GM18519 (cell line): ENCODE results near the gene EIF3K.
"Not testable (repeated sequence)": the region's sequence is repeated elsewhere in the genome, so short reads cannot be mapped to it uniquely, and the experiment has no call there.

Experiments
- ATAC-seq: cut with Tn5 transposase; IDR thresholded peaks from one replicate; pipeline ENCODE4 v1.9.1; 2021; ENCODE audit warnings: mild to moderate bottlenecking, moderate library complexity; ENCODE audit not compliant: unreplicated experiment, low FRiP score

Gene EIF3K, protein sequence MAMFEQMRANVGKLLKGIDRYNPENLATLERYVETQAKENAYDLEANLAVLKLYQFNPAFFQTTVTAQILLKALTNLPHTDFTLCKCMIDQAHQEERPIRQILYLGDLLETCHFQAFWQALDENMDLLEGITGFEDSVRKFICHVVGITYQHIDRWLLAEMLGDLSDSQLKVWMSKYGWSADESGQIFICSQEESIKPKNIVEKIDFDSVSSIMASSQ

DNA sequence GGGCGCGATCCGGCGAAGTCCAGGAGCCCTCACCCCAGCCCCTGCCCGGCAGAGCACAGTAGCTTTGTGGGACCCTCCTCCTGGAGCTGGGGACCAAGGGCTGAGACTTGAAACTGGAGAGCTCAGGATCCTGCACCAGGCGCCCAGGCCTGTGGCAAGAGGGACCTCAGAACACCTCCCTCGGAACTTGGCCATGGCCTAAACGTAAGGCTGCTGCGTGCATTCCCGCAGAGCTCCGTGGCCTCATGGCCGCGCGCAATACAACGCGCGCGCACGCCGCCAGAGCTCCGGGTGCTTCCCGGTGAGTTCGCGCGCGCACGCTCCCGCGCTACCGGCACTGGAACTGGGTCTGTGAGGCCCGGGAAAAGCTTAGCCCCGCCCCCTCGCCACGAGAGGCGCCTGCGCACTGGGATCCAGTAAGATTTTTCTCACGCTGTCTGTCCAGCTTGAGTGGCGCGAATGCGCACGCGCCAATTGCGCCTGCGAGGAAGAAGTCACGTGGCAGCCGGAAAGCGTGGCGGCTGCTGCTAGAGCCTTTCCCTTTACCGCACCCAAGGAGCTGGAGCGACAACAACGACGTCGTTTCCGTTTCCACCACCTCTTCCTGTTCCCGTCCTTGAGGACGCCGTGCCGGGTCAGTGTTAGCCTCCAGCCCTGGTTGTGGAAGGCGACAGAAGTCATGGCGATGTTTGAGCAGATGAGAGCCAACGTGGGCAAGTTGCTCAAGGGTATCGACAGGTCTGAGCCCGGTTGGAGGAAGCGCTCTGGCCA lies at the start of gene EIF3K:
Gene EIF3K, plus strand, starts transcription at position 599 of the 771 bp plus-strand sequence. Its CDS starts 81 bp downstream, at position 680.
- ATAC-seq = peak; percentile 57

GRCh38 chr19:38569368-38569983 lies 49.5 kb upstream of the EIF3K start:
- ATAC-seq = no peak

GRCh38 chr19:38571682-38572081 lies 47.3 kb upstream of the EIF3K start:
- ATAC-seq = no peak

DNA sequence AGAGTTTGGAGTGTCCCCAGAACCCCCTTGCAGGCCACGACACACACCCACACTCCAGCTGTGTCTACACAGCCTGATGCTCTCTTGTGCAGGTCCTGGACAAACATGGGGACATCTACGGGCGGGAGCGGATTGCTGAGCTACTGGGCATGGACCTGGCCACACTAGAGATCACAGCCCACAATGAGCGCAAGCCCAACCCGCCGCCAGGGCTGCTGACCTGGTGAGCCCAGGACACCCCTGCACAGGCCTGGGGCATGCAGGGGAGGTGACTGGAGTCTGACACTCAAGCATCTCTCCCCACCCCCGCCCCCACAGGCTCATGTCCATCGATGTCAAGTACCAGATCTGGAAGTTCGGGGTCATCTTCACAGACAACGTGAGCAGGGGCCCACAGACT lies 41.2 kb upstream of the EIF3K start:
- ATAC-seq = no peak

GRCh38 chr19:38579304-38579703 lies 39.7 kb upstream of the EIF3K start:
- not testable (repeated sequence) for ATAC-seq

DNA sequence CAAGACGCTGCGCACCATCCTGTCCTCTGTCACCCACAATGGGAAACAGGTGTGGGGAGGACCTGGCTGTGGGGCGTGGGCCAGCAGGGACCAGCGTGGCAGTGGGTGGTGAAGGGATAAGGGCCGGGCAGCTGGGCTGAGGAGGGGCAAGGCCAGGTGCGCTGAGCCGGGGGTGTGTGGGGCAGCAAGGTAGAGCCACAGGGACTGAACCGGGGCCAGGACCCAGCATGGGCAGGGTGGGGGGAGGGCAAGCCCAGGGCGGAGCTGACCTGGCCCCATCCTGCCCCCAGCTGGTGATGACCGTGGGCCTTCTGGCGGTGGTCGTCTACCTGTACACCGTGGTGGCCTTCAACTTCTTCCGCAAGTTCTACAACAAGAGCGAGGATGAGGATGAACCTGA lies 38.9 kb upstream of the EIF3K start:
- ATAC-seq = no peak

DNA sequence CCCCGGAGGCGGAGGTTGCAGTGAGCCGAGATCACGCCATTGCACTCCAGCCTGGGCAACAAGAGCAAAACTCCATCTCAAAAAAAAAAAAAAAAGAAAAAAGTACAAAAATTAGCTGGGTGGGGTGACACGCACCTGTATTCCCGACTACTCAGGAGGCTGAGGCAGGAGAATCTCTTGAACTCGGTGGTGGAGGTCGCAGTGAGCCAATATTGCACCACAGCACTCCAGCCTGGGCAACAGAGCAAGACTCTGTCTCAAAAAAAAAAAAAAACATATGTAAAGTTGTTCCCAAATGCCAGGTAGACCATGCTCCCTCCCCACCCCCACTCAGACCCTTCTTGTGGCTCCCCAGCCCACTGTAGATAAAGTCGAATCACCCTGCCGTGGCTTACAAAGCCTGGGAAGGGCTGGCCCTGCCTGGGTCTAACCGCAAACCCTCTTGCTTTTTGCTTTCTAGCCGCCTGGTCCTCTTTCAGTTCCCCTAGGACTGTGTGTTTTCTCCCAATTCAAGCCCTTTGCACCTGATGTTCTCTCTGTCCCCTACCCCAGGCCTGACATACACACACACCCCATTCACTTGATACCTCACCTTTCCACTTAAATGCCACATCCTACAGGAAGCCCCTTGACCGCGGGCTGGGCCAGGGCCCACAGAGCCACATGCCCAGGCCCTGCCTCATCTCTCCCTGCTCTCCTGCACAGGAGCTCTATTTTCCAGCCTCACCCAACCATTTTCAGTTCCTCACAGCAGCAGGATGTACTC lies 35.6 kb upstream of the EIF3K start:
- no peak for ATAC-seq

DNA sequence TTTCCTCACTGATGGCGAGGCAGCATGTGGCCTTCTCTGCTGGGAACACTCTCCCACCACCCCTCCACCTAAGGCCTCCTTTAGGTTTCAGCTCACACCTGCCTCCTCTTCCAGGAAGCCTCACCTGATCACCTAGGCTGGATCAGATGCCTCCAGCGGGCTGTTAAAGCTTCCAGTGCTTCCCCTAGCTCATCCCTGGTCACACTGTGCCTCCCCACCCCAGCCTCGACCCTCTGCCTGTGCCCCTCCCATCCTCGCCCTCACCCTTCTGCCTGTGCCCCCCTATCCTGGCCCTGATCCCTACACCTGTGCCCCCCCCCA lies 35.0 kb upstream of the EIF3K start:
- ATAC-seq = no peak

DNA sequence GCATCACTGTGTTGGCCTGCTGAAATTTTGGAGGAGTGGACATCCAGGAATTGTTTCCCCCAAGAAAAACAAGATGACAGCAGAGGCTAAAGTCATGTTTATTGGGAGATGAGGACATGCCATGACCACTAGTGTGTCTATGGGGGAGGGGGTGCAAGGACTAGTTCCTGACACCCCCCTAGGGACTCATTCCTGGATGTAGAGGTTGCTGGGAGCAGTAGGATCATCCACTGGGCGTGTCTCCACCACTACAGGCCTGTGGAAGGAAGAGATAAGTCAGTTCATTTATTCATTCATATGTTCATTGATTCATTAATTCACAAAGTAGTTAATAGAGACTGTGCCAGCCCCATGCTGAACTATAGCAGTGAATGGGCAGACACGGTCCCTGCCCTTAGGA lies 31.4 kb upstream of the EIF3K start:
- no peak for ATAC-seq

- ATAC-seq = no peak
Observed at GRCh38 chr19:38588041-38588440, 30.9 kb upstream of the EIF3K start.

DNA sequence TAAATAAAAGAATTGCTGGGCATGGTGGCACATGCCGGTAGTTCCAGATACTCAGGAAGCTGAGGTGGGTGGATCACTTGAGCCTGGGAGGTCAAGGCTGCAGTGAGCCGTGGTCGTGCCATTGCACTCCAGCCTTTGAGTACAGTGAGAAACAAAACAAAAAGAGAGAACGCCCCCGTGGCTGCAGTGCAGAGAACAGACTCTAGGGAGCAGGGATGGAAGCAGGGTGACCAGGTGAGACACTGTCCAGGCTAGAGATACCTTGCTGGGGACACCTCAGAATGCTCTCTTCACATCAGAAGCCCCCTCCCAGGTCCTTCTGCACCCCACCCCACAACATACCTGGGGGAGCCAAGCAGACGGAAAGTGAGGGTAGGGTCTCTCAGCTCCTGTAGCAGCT lies 26.0 kb upstream of the EIF3K start:
- ATAC-seq = no peak

DNA sequence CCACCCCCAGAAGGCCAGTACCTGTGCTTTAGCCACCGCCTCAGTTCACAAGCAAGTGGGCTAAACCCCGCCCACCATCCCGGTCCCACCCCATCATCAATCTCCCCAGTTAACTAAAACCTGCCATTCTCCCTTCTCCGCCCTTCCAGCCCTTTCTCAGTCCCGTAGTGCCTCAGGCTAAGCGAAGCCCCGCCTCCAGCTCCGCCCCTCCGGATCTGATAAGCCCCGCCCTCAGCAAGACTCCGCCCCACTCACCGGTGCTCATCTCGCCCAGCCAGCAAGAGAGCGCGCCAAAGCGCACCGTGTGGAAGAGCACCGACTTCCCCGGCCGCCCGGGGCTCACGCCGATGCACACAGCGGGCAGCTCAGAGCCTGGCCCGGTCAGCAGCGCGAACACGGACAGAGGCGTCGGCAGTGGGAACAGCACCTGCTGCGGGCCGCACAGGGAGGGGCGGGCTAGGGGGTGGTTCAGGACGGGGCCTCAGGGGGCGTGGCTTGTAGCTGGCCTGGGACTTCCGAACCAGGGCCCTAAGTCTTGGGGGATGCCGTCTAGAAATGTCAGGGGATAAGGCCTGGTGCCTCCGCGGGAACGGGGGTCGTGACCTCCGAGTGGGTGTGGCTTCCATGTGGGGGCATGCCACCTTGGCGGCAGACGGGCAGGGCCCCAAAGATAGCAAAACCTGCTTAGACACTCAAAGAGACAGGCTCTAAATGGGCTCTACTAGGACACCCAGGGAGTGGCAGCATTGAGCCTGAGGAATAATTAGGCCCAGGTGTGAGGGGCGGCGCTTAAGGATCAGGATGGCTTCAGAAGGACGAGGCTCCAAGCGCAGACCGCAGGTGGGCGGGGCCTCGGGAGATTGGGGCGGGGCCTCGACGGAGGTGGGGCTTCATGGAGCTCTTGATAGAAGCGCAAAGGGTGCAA lies 22.7 kb upstream of the EIF3K start:
- ATAC-seq = no peak

DNA sequence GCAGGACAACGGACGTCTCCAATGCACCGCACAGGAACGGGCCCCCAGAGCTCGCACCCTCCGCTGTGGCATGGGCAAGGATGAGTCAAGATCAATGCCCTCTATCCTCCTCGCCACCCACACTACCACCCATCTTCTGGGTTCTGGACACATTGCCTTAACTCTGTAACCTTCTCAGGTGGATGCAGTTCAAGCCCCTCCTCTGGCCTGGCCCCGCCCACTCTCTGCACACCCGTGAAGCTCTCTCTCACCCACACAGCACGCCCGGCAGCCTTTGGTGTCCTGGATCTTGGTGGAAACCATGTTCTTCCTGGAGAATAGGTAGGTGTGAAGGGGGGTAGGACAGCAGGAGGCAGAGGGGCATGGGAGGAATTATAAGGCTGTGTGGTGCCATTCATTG lies 21.9 kb upstream of the EIF3K start:
- ATAC-seq = no peak

GRCh38 chr19:38599722-38600121 lies 19.3 kb upstream of the EIF3K start:
- ATAC-seq = no peak

DNA sequence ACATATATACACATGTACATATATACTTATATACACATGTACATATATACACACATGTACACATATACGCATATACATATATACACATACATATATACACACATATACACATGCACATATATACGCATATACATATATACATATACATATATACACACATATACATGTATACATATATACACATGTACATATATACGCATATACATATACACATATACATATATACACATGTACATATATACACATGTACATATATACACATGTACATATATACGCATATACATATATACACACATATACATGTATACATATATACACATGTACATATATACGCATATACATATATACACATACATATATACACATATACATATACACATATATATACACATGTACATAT lies 16.1 kb upstream of the EIF3K start:
- not testable (repeated sequence) for ATAC-seq

DNA sequence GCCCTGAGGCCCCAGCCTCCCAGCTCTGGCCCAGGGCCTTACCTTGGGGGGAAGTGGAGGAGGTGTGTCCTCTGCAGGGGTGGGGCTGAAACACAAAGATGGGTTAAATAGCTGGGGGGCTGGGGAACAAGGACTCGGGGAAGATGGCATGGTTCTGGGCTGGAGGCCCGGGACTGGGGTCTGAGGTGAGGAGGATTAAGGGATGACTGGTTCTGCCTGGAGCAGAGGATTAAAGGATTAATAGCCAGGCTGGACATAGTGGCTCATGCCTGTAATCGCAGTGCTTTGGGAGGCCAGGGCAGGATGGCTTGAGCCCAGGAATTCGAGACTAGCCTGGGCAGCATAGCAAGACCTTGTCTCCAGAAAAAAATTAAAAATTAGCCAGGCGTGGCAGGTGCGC lies 12.9 kb upstream of the EIF3K start:
- no peak for ATAC-seq

DNA sequence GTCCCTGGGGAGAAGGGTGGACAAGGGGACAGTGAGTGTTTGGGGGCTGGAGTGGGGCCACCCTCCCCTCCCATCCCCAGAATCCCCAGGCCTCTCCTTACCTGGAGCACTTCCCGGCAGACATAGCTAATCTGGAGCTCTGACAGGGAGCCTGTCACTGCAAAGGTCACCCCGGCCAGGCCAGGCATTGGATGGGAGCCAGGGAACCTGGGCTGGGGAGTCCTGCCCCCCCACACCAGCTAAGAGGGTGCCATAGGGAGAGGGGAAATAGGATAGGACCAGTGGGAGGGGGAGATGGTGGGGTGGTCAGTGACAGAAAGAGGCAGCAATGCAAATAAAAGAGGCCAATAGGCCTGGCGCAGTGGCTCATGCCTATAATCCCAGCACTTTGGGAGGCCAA lies 4.7 kb upstream of the EIF3K start:
- ATAC-seq = no peak

- ATAC-seq = no peak
Observed at GRCh38 chr19:38615007-38615581, 3.9 kb upstream of the EIF3K start.

DNA sequence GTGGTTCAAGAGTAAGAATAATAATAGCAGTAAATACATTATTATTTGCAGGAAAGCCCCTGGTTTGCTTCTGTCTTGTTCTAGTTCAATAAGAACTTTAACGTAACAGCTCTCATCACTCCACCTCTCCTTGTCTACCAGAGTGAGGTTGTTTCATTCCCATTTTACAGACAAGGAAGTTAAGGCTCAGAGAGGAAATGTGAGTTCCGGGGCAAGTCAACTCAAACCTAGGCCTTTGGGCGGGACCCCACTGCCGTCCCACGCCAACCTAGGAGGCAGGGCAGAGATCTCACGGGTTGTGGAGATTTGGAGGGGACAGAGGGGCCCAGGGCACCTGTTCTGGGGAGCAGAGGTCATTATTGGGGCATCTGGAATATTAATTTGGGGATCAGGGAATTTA lies 2.7 kb upstream of the EIF3K start:
- ATAC-seq = no peak

GRCh38 chr19:38617283-38617763 lies 1.7 kb upstream of the EIF3K start:
- ATAC-seq = no peak
